COLO668 (cell line): ENCODE results near the gene COL4A5.

Source experiments
- DNase-seq: peaks from one replicate; lab custom pipeline; 2025; ENCODE audit not compliant: unreplicated experiment; lab: John Stamatoyannopoulos, UW

COL4A5 gene

GRCh38 chrX:108640817-108641216 lies 201.2 kb downstream of the COL4A5 start:
- no peak for DNase-seq

- no peak for DNase-seq
Measured at GRCh38 chrX:108641589-108642272, 202.1 kb downstream of the COL4A5 start.

GRCh38 chrX:108642273-108642628 lies 202.6 kb downstream of the COL4A5 start:
- no peak for DNase-seq

GRCh38 chrX:108664701-108665100 lies 225.1 kb downstream of the COL4A5 start:
- no peak for DNase-seq

- DNase-seq, result no peak
Measured at GRCh38 chrX:108666101-108666500, 226.5 kb downstream of the COL4A5 start.

GRCh38 chrX:108671526-108671925 lies 231.9 kb downstream of the COL4A5 start:
- no peak for DNase-seq

- no peak for DNase-seq
Measured at GRCh38 chrX:108696690-108697089, 257.1 kb downstream of the COL4A5 start.

- no peak for DNase-seq
Measured at GRCh38 chrX:108699368-108699767, 259.7 kb downstream of the COL4A5 start.

- no peak for DNase-seq
Measured at GRCh38 chrX:108701633-108702032, 262.0 kb downstream of the COL4A5 start.

GRCh38 chrX:108702530-108702929 lies 262.9 kb downstream of the COL4A5 start:
- no peak for DNase-seq

- no peak for DNase-seq
Measured at GRCh38 chrX:108704839-108705238, 265.2 kb downstream of the COL4A5 start.

- DNase-seq, result no peak
Measured at GRCh38 chrX:108712886-108713285, 273.2 kb downstream of the COL4A5 start.

- DNase-seq, result no peak
Measured at GRCh38 chrX:108722561-108722960, 282.9 kb downstream of the COL4A5 start.

- no peak for DNase-seq
Measured at GRCh38 chrX:108726748-108727147, 287.1 kb downstream of the COL4A5 start.

GRCh38 chrX:108731153-108731552 lies 291.5 kb downstream of the COL4A5 start:
- DNase-seq, result no peak

- no peak for DNase-seq
Measured at GRCh38 chrX:108732630-108733321, 293.1 kb downstream of the COL4A5 start.

GRCh38 chrX:108734426-108734825 lies 294.8 kb downstream of the COL4A5 start:
- DNase-seq, result no peak

GRCh38 chrX:108735091-108735678 lies 295.5 kb downstream of the COL4A5 start:
- peak; percentile 25 for DNase-seq

GRCh38 chrX:108735679-108736508 lies 296.3 kb downstream of the COL4A5 start:
- peak; percentile 18 for DNase-seq

GRCh38 chrX:108736509-108737479 lies 297.2 kb downstream of the COL4A5 start, which contains the start of gene IRS4:
Gene IRS4 (minus strand): TSS chrX:108736563.
- peak; percentile 1 for DNase-seq
